Ishikawa (cell line): Measurements from ENCODE around the gene KCNJ18.
A peak's percentile ranks its signal among the peaks of the same experiment; 100 is the strongest.

Source experiments
- CEBPB ChIP-seq: IDR thresholded peaks from 2 replicates; pipeline ENCODE4 v1.6.1; 2012
- CREB1 ChIP-seq: IDR thresholded peaks from 2 replicates; pipeline ENCODE4 v1.6.1; 2012; ENCODE audit warnings: low read depth
- EGR1 ChIP-seq: IDR thresholded peaks from 2 replicates; pipeline ENCODE4 v1.6.1; 2012
- EP300 ChIP-seq: IDR thresholded peaks from 2 replicates; pipeline ENCODE4 v1.6.1; 2012; ENCODE audit warnings: borderline replicate concordance
- FOXM1 ChIP-seq: IDR thresholded peaks from 2 replicates; pipeline ENCODE4 v1.6.1; 2012; ENCODE audit warnings: low read depth, borderline replicate concordance
- NFIC ChIP-seq: IDR thresholded peaks from 2 replicates; pipeline ENCODE4 v1.6.1; 2012
- RAD21 ChIP-seq: IDR thresholded peaks from 2 replicates; pipeline ENCODE4 v1.6.1; 2012; ENCODE audit warnings: low read depth
- TAF1 ChIP-seq: IDR thresholded peaks from 2 replicates; pipeline ENCODE4 v1.6.1; 2012; ENCODE audit warnings: low read depth, mild to moderate bottlenecking
- TCF12 ChIP-seq: IDR thresholded peaks from 2 replicates; pipeline ENCODE4 v1.6.1; 2012; ENCODE audit warnings: low read depth
- TEAD4 ChIP-seq: IDR thresholded peaks from 2 replicates; pipeline ENCODE4 v1.6.1; 2012
- YY1 ChIP-seq: IDR thresholded peaks from 2 replicates; pipeline ENCODE4 v1.6.1; 2012; ENCODE audit warnings: low read depth
- ZBTB7A ChIP-seq: IDR thresholded peaks from 2 replicates; pipeline ENCODE4 v1.6.1; 2012; ENCODE audit warnings: low read depth
- TF ChIP-seq, protein P1 (sequence below): IDR thresholded peaks from 2 replicates; pipeline ENCODE4 v1.6.1; 2012
- TF ChIP-seq, protein P2 (sequence below): IDR thresholded peaks from 2 replicates; pipeline ENCODE4 v1.6.1; 2012; ENCODE audit warnings: low read depth, mild to moderate bottlenecking
- TF ChIP-seq, protein P3 (sequence below): IDR thresholded peaks from 2 replicates; pipeline ENCODE4 v1.6.1; 2012

KCNJ18 gene

DNA sequence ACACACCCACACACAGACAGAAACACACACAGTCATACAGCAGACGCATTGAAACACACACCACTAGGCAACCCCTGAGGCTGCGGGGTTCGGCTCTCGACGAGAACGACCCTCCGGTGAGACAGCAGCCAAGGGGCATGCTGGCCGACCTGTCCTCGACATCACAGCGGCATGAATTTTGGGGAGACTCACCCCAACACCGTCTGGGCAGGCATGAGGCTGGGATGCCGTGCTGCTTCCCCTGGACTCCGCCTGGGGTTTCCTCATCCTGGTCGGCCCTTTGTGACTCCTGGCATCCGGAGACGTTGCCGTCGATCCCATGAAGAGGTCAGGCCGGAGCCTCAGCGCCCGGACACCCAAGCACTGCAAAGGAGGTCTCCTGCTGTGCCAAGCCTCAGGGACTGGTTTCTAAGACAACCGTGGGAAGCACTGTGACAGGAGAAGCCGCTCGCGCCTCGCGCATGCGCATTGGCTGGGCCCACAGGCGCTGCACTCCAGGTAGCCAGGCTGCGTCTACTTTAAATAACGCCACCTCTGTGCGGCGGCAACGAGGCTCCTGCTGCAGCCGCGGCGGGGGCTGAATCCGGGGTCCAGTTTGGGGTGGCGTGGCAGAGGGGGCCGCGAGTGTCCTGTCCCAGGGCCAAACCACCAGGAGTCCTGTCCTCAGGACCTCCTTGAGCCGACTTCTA, 13.8 kb upstream of the KCNJ18 start:
- TF ChIP-seq YY1 (no peak), ZBTB7A (no peak), NFIC (no peak)
- TF ChIP-seq, protein P1, sequence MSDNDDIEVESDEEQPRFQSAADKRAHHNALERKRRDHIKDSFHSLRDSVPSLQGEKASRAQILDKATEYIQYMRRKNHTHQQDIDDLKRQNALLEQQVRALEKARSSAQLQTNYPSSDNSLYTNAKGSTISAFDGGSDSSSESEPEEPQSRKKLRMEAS: peak; percentile 54; the same call in 1 of the 2 replicates
- TF ChIP-seq, protein P2, sequence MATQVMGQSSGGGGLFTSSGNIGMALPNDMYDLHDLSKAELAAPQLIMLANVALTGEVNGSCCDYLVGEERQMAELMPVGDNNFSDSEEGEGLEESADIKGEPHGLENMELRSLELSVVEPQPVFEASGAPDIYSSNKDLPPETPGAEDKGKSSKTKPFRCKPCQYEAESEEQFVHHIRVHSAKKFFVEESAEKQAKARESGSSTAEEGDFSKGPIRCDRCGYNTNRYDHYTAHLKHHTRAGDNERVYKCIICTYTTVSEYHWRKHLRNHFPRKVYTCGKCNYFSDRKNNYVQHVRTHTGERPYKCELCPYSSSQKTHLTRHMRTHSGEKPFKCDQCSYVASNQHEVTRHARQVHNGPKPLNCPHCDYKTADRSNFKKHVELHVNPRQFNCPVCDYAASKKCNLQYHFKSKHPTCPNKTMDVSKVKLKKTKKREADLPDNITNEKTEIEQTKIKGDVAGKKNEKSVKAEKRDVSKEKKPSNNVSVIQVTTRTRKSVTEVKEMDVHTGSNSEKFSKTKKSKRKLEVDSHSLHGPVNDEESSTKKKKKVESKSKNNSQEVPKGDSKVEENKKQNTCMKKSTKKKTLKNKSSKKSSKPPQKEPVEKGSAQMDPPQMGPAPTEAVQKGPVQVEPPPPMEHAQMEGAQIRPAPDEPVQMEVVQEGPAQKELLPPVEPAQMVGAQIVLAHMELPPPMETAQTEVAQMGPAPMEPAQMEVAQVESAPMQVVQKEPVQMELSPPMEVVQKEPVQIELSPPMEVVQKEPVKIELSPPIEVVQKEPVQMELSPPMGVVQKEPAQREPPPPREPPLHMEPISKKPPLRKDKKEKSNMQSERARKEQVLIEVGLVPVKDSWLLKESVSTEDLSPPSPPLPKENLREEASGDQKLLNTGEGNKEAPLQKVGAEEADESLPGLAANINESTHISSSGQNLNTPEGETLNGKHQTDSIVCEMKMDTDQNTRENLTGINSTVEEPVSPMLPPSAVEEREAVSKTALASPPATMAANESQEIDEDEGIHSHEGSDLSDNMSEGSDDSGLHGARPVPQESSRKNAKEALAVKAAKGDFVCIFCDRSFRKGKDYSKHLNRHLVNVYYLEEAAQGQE: no peak

DNA sequence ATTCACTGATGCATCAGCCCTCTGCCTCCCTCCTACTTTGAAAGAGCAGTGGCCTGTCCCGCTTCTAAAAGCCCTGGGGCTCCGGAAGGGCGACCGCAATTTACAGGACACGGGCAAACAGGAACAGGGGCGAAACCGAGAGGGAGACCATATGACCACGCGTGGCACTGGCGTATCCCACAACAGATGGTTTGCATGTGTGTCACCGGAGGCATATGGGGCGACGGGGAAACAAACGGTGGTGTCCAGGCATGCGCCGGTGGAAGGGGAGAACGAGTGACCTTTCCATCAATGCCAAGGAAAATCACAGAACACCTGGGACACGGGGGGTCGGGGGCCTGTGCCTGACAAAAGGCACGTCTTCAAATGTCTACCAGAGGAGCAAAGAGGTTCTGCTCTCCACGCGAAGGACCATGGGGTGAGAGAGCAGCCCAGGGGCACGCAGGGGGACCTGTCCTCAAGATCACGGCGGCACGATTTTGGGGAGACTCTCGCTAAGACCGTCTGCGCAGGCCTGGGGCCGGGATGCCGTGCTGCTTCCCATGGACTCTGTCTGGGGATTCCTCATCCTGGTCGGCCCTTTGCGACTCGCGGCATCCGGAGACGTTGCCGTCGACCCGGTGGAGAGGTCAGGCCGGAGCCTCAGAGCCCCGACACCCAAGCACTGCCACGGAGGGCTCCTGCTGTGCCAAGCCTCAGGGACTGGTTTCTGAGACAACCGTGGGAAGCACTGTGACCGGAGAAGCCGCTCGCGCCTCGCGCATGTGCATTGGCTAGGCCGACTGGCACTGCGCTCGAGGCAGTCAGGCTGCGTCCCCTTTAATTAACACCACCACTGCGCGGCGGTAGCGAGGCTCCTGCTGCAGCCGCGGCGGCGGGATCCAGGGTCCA, 12.8 kb upstream of the KCNJ18 start:
- TF ChIP-seq TCF12 (no peak), ZBTB7A (no peak), YY1 (no peak), FOXM1 (no peak), TAF1 (no peak), RAD21 (no peak), CEBPB (no peak), NFIC (no peak), EGR1 (no peak), CREB1 (no peak)
- TF ChIP-seq, protein P3, sequence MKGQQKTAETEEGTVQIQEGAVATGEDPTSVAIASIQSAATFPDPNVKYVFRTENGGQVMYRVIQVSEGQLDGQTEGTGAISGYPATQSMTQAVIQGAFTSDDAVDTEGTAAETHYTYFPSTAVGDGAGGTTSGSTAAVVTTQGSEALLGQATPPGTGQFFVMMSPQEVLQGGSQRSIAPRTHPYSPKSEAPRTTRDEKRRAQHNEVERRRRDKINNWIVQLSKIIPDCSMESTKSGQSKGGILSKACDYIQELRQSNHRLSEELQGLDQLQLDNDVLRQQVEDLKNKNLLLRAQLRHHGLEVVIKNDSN: no peak

DNA sequence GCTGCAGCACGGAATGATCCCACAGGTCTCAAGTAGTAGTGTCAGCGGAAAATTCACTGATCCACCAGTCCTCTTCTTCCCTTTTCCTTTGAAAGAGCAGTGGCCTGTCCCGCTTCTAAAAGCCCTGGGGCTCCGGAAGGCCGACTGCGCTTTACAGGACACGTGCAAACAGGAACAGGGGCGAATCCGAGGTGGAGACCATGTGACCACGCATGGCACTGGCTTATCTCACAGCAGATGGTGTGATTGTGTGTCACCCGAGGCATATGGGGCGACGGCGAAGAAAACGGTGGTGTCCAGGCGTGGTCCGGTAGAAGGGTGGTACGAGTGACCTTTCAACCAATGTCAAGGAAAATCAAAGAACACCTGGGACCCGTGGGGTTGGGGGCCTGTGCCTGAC, 12.0 kb upstream of the KCNJ18 start:
- no peak for TF ChIP-seq TCF12
- no peak for TF ChIP-seq CREB1
- no peak for TF ChIP-seq EGR1
- TF ChIP-seq YY1: no peak
- no peak for TF ChIP-seq NFIC
- TF ChIP-seq, protein P2: no peak
- no peak for TF ChIP-seq ZBTB7A
- no peak for TF ChIP-seq EP300
- no peak for TF ChIP-seq CEBPB

DNA sequence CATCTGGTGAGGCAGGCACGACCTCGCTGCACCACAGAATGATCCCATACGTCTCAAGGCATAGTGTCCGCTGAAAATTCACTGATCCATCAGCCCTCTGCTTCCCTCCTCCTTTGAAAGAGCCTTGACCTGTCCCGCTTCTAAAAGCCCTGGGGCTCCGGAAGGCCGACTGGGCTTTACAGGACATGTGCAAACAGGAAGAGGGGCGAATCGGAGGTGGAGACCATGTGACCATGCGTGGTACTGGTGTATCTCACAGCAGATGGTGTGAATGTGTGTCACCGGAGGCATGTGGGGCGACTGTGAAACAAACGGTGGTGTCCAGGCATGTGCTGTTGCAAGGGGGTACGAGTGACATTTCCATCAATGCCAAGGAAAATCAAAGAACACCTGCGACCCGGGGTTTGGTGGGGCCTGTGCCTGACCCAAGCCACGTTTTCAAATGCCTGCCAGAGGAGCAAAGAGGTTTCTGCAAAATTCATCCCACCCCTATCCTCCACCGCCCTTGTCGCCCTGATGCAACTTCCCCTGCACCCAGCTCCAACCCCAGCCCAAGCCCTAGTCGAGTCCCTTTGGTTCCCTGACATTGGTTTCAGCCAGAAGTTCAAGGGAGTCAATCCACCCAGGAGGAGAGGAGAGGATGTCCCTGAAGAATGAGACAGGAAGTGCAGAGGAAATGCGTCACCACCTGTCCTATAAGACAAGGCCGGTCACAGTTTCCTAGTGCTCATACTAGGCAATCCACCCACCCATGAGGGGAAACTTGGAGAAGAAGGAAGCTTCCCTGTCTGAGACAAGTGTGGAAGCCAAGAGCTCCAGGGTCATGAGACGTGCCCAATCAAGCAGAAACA, 5.9 kb upstream of the KCNJ18 start:
- TF ChIP-seq TEAD4: no peak
- TF ChIP-seq CREB1: no peak
- TF ChIP-seq CEBPB: no peak
- no peak for TF ChIP-seq RAD21
- no peak for TF ChIP-seq EGR1
- TF ChIP-seq, protein P3: no peak
- TF ChIP-seq EP300: no peak
- no peak for TF ChIP-seq YY1
- no peak for TF ChIP-seq NFIC
- no peak for TF ChIP-seq ZBTB7A
- TF ChIP-seq, protein P1: no peak
- TF ChIP-seq TCF12: no peak
- TF ChIP-seq, protein P2: no peak
- TF ChIP-seq FOXM1: no peak
- TF ChIP-seq TAF1: no peak
